Pancreas (tissue), 10 donors: ENCODE measurements around the gene PRTG. TPM values are rescaled to one million over a fixed set of nuclear protein-coding genes. Genes with fewer than 3 reads are reported as not detected.

Experiments
- ATAC-seq, 4 donors: fragments of 200-7000 bp; cut with Tn5 transposase; one replicate each; pipeline versions ENCODE4 v1.8.0 to v1.9.1; 2020; ENCODE audit warnings: mild to moderate bottlenecking in 4 of 4, moderate library complexity in 4 of 4
- DNase-seq, 6 donors: peaks; one replicate each; pipeline ENCODE4 v3.0.0-alpha.2; 2020
- FAIRE-seq: peaks from 2 replicates; lab custom pipeline; 2012; peaks lifted over from hg19 to GRCh38; lab: Jason Lieb, UNC
- H3K27ac ChIP-seq, 4 donors: fragments of 200-600 bp; sonication (generic); 1 replicate in 3 of 4; 2 replicates in 1 of 4; pipeline versions ENCODE4 v1.5.0 to v1.8.0; 2020
- H3K27me3 ChIP-seq, 4 donors: fragments of 200-600 bp; one replicate each; pipeline ENCODE4 v1.8.0; 2021
- H3K36me3 ChIP-seq, 3 donors: fragments of 200-600 bp; sonication (generic) in 1 of 3; one replicate each; pipeline versions ENCODE4 v1.5.0 to v1.8.0; 2020 to 2021
- H3K4me1 ChIP-seq, 3 donors: fragments of 200-600 bp; one replicate each; pipeline ENCODE4 v1.8.0; 2021
- H3K4me3 ChIP-seq, 4 donors: fragments of 200-600 bp; sonication (generic) in 2 of 4; one replicate each; pipeline versions ENCODE4 v1.5.0 to v1.8.0; 2020 to 2021
- H3K9me3 ChIP-seq, 4 donors: fragments of 200-600 bp; one replicate each; pipeline ENCODE4 v1.8.0; 2021
- WGBS, 2 donors: extraction: QIAGEN DNeasy Blood & Tissue Kit; methylation state at CpG; one replicate each; pipeline ENCODE4 v1.1.7; 2013; 5-methylcytosine and 5-hydroxymethylcytosine counted together
- intact Hi-C, 3 donors: fragments of 100-400 bp; cut with DNase I; formaldehyde crosslinking; loops; one replicate each; pipeline versions ENCODE4 v1.11.1 to v1.14.2; 2022
- polyA plus RNA-seq, 2 donors: library from polyadenylated mRNA; stranded (reverse); fragments of 200-250 nt; gene quantifications; one replicate each; pipeline ENCODE4 v1.2.3, GENCODE V29; 2013
- total RNA-seq, 6 donors: library from RNA; stranded (reverse); fragmentation: NEBNext Ultra II Directional in 4 of 6; extraction: Animal tissue kit (Norgen Biotek cat#: 25700) in 4 of 6; gene quantifications; one replicate each; pipeline versions ENCODE4 v1.2.1 to v1.2.4, GENCODE V29; 2021 to 2023
- TF ChIP-seq, protein P1 (sequence below), 4 donors: fragments of 200-600 bp; sonication (generic) in 3 of 4; IDR thresholded peaks; one replicate each; pipeline versions ENCODE4 v1.5.0 to v1.8.0; 2021; ENCODE audit warnings: antibody characterized with exemption in 4 of 4
- donor health status: healthy with polysubstance abuse.
- donor health status: DM: no; HTN: no; CAD: no; lungs with moderate emphysema.
- donor health status: DM: no; HTN: no; CAD: no.
- donor health status: control.
- donor health status: control.
- donor health status: Bipolar disorder and iron deficiency.
- donor health status: DM: yes; HTN: yes; CAD: no.
- donor health status: DM: no; HTN: no; CAD: no.
- donor health status: DM: no; HTN: no; CAD: no.
- donor health status: DM: yes; HTN: yes; CAD: no.

Gene PRTG
- total and polyA plus RNA-seq, 8 donors, result 0.05 to 0.35 (median 0.22) TPM

DNA sequence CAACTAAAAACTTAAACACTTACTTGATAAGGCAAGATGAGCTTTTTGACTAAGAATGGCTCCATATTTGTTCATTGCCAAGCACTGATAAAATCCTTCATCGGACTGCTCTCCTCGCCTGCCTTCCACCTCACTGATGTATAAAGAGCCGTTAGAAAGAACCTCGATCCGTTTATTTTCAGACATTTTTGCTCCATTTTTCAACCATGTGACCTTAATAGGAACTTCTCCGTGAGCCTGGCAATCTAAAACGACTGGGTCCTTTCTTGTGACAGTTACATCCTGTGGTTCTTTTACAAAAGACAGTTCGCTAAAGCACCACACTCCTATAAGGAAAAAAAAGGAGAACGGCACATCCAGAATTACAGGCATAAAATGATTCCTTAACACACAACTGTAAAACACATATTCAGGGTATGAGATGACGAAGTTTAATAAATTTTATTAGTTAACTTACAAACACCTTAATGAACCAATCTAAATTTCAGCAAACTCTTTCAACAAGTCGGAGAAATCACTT lies 2.5 kb downstream of the PRTG start:
- DNase-seq (no peak), ATAC-seq (no peak), FAIRE-seq (no peak)
- TF ChIP-seq, protein P1, sequence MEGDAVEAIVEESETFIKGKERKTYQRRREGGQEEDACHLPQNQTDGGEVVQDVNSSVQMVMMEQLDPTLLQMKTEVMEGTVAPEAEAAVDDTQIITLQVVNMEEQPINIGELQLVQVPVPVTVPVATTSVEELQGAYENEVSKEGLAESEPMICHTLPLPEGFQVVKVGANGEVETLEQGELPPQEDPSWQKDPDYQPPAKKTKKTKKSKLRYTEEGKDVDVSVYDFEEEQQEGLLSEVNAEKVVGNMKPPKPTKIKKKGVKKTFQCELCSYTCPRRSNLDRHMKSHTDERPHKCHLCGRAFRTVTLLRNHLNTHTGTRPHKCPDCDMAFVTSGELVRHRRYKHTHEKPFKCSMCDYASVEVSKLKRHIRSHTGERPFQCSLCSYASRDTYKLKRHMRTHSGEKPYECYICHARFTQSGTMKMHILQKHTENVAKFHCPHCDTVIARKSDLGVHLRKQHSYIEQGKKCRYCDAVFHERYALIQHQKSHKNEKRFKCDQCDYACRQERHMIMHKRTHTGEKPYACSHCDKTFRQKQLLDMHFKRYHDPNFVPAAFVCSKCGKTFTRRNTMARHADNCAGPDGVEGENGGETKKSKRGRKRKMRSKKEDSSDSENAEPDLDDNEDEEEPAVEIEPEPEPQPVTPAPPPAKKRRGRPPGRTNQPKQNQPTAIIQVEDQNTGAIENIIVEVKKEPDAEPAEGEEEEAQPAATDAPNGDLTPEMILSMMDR (IDR thresholded peaks at IDR 0.05), result no peak
- H3K27ac ChIP-seq, result no peak overlapping the region
- no peak overlapping the region for H3K4me3 ChIP-seq
- WGBS, 2 donors, result 58 to 60% methylated on average over 11 of the region's 11 CpGs
- no peaks in the 10 kb centered on the region for H3K4me1 ChIP-seq
- no peaks in the 10 kb centered on the region for H3K36me3 ChIP-seq
- H3K9me3 ChIP-seq, result no peaks in the 10 kb centered on the region
- intact Hi-C loops, result no loop called here
- peaks cover 0 to 29% (median 3%) of the 10 kb centered on the region in 4 donors for H3K27me3 ChIP-seq

- TF ChIP-seq, protein P1 (IDR thresholded peaks at IDR 0.05), result no peak
- Histone ChIP-seq H3K4me1 (no peaks in the 10 kb centered on the region), H3K4me3 (no peak overlapping the region), H3K27ac (no peak overlapping the region), H3K27me3 (peaks cover 0 to 29% (median 3%) of the 10 kb centered on the region in 4 donors), H3K36me3 (no peaks in the 10 kb centered on the region), H3K9me3 (no peaks in the 10 kb centered on the region)
- WGBS, 2 donors, result 93 to 97% methylated on average over 1 of the region's 1 CpG
- intact Hi-C loops, result no loop called here
- FAIRE-seq (no peak), DNase-seq (no peak), ATAC-seq (no peak)
These were observed 3.3 kb downstream of the PRTG start for GRCh38 chr15:55739641-55740040.

DNA sequence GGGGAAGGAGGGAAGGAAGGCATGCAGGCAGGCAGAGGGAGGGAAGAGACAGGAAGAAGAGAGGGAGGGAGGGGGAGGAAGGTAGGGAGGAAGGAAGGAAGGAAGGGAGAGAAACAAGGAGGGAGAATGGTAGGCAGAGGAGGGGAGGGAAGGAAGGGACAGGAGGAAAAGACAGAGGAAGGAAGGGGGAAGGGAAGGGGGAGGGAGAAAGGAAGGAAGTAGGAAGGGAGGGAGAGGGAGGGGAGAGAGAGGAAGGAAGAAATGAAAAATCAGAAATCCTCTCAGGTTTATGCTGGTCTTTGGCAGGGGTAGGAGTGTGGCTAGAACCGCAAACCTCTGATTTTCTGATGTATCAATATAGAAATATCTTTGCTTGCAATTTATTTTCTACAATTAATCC lies 4.2 kb downstream of the PRTG start:
- no peak overlapping the region for H3K27ac ChIP-seq
- no peaks in the 10 kb centered on the region for H3K9me3 ChIP-seq
- no peak for FAIRE-seq
- peaks cover 0 to 23% (median 3%) of the 10 kb centered on the region in 4 donors for H3K27me3 ChIP-seq
- H3K36me3 ChIP-seq, result no peaks in the 10 kb centered on the region
- H3K4me1 ChIP-seq, result no peaks in the 10 kb centered on the region
- WGBS, 2 donors, result 0 to 42% methylated on average over 1 of the region's 1 CpG
- H3K4me3 ChIP-seq, result no peak overlapping the region
- no peak for DNase-seq
- no peak for ATAC-seq
- intact Hi-C loops, result no loop called here
- TF ChIP-seq, protein P1 (IDR thresholded peaks at IDR 0.05), result no peak

- TF ChIP-seq, protein P1 (IDR thresholded peaks at IDR 0.05), result no peak
- no peak for FAIRE-seq
These were observed 5.6 kb downstream of the PRTG start for GRCh38 chr15:55737373-55737772.

GRCh38 chr15:55736756-55737155 lies 6.2 kb downstream of the PRTG start:
- FAIRE-seq, result no peak
- no peaks in the 10 kb centered on the region for H3K9me3 ChIP-seq
- intact Hi-C loops, result no loop called here
- no peak for ATAC-seq
- 67 to 72% methylated on average over 3 of the region's 3 CpGs for WGBS, 2 donors
- H3K27me3 ChIP-seq, result peaks cover 0 to 21% (median 3%) of the 10 kb centered on the region in 4 donors
- H3K27ac ChIP-seq, result no peak overlapping the region
- H3K4me1 ChIP-seq, result no peaks in the 10 kb centered on the region
- no peak overlapping the region for H3K4me3 ChIP-seq
- no peaks in the 10 kb centered on the region for H3K36me3 ChIP-seq
- TF ChIP-seq, protein P1 (IDR thresholded peaks at IDR 0.05), result no peak
- no peak for DNase-seq

More at GRCh38 chr15:55737373-55737772, 5.6 kb downstream of the PRTG start:
- Histone ChIP-seq H3K36me3 (no peaks in the 10 kb centered on the region), H3K4me1 (no peaks in the 10 kb centered on the region), H3K4me3 (no peak overlapping the region), H3K9me3 (no peaks in the 10 kb centered on the region), H3K27me3 (peaks cover 0 to 21% (median 3%) of the 10 kb centered on the region in 4 donors), H3K27ac (no peak overlapping the region)
- intact Hi-C loops, result no loop called here
- DNase-seq (no peak), ATAC-seq (no peak)
